H1 (cell line): ENCODE measurements around the gene KHDRBS2. TPM values are rescaled to one million over a fixed set of nuclear protein-coding genes. Genes with fewer than 3 reads are reported as not detected.

ENCODE experiments used
- CTCF ChIP-seq, 3 experiments: IDR thresholded peaks; 1 replicate in 2 of 3; 2 replicates in 1 of 3; pipeline versions ENCODE4 v1.5.1 to v1.6.1; 2011; ENCODE audit warnings: low read length in 3 of 3, mild to moderate bottlenecking in 3 of 3, inconsistent platforms in 2 of 3, low read depth in 1 of 3, moderate library complexity in 1 of 3; ENCODE audit not compliant: insufficient read depth in 1 of 3; ENCODE audit errors: control extremely low read depth in 1 of 3
- EP300 ChIP-seq, 2 experiments: IDR thresholded peaks; 1 replicate in 1 of 2; 2 replicates in 1 of 2; pipeline ENCODE4 v1.6.1; 2011 to 2012; ENCODE audit warnings: low read depth in 2 of 2, low read length in 2 of 2, mild to moderate bottlenecking in 2 of 2, borderline replicate concordance in 1 of 2, inconsistent platforms in 1 of 2, moderate library complexity in 1 of 2
- GTF2F1 ChIP-seq: IDR thresholded peaks from 2 replicates; pipeline ENCODE4 v1.6.1; 2012; ENCODE audit warnings: low read depth, low read length, improper control_type of control experiment, borderline replicate concordance
- KDM4A ChIP-seq: IDR thresholded peaks from one replicate; pipeline ENCODE4 v1.7.1; 2012; ENCODE audit warnings: low read depth, mild to moderate bottlenecking, moderate library complexity, low read length, inconsistent platforms; ENCODE audit not compliant: severe bottlenecking
- POLR2AphosphoS5 ChIP-seq: IDR thresholded peaks from 2 replicates; pipeline ENCODE4 v1.6.1; 2011; ENCODE audit warnings: low read depth, low read length
- RBBP5 ChIP-seq: IDR thresholded peaks from 2 replicates; pipeline ENCODE4 v1.7.1; 2012; ENCODE audit warnings: low read depth, mild to moderate bottlenecking, inconsistent platforms, low read length, moderate library complexity, borderline replicate concordance
- SIRT6 ChIP-seq: IDR thresholded peaks from one replicate; pipeline ENCODE4 v1.7.1; 2012; ENCODE audit warnings: low read length, inconsistent platforms
- polyA plus RNA-seq, 7 experiments: library from polyadenylated mRNA; depleted of rRNA in 3 of 7; stranded (reverse) in 5 of 7; unstranded in 2 of 7; fragments of >200 nt in 5 of 7; fragments of 200-250 nt in 2 of 7; gene quantifications; 1 replicate in 5 of 7; 2 replicates in 1 of 7; 4 replicates in 1 of 7; pipeline versions ENCODE4 v1.2.1 to v1.2.3, GENCODE V29; 2011 to 2013; ENCODE audit warnings: missing spikeins in 2 of 7, mixed read lengths in 2 of 7
- total RNA-seq: library from RNA; stranded (reverse); fragmentation: NEBNext Ultra II Directional; extraction: Animal tissue kit (Norgen Biotek cat#: 25700); gene quantifications from 2 replicates; pipeline ENCODE4 v1.2.1, GENCODE V29; 2021

KHDRBS2 gene
- total and polyA plus RNA-seq, 2 of the 8 experiments (the other 6 are each of a cell fraction or from before 2014, with no cell fraction given): 5.2 to 7.7 TPM

- TF ChIP-seq GTF2F1: no peak
- no peak for TF ChIP-seq CTCF (IDR thresholded peaks at IDR 0.05; ENCODE audit: control extremely low read depth in 1 of 3, insufficient read depth in 1 of 3, low read depth in 1 of 3, low read length in 3 of 3)
- TF ChIP-seq KDM4A: no peak
- no peak for TF ChIP-seq POLR2AphosphoS5
- TF ChIP-seq EP300 (IDR thresholded peaks at IDR 0.05; ENCODE audit: borderline replicate concordance in 1 of 2, low read depth in 2 of 2, low read length in 2 of 2): no peak
- no peak for TF ChIP-seq RBBP5
- TF ChIP-seq SIRT6: no peak
These were observed 305.4 kb downstream of the KHDRBS2 start (continued) for GRCh38 chr6:61980622-61981021.
